DMS53 treated with DMSO at 0.1 percent for 48 hours (cell line): ENCODE measurements around the gene PACRG.

Experiments used
- DNase-seq: peaks from one replicate; lab custom pipeline; 2025; ENCODE audit not compliant: unreplicated experiment; lab: John Stamatoyannopoulos, UW

Gene PACRG

GRCh38 chr6:163261361-163261760, 533.6 kb downstream of the PACRG start:
- DNase-seq = no peak

- no peak for DNase-seq
Measured at GRCh38 chr6:163262080-163262479, 534.3 kb downstream of the PACRG start.

GRCh38 chr6:163263196-163263595, 535.4 kb downstream of the PACRG start:
- DNase-seq = no peak

GRCh38 chr6:163263998-163264661, 536.4 kb downstream of the PACRG start:
- DNase-seq = no peak

- DNase-seq = no peak
Measured at GRCh38 chr6:163264662-163265035, 536.9 kb downstream of the PACRG start.

- DNase-seq = no peak
Measured at GRCh38 chr6:163281634-163282033, 553.9 kb downstream of the PACRG start.

- DNase-seq = no peak
Measured at GRCh38 chr6:163282672-163283071, 554.9 kb downstream of the PACRG start.

- DNase-seq = no peak
Measured at GRCh38 chr6:163284151-163284550, 556.4 kb downstream of the PACRG start.

GRCh38 chr6:163285691-163286090, 557.9 kb downstream of the PACRG start:
- no peak for DNase-seq

GRCh38 chr6:163287626-163288025, 559.9 kb downstream of the PACRG start:
- no peak for DNase-seq

- no peak for DNase-seq
Measured at GRCh38 chr6:163288066-163288465, 560.3 kb downstream of the PACRG start.

- no peak for DNase-seq
Measured at GRCh38 chr6:163288915-163289314, 561.1 kb downstream of the PACRG start.

- no peak for DNase-seq
Measured at GRCh38 chr6:163289447-163289846, 561.7 kb downstream of the PACRG start.

- no peak for DNase-seq
Measured at GRCh38 chr6:163290545-163291274, 562.9 kb downstream of the PACRG start.

- no peak for DNase-seq
Measured at GRCh38 chr6:163291622-163292021, 563.8 kb downstream of the PACRG start.

- DNase-seq = no peak
Measured at GRCh38 chr6:163293286-163293685, 565.5 kb downstream of the PACRG start.

GRCh38 chr6:163294734-163295133, 567.0 kb downstream of the PACRG start:
- no peak for DNase-seq

- DNase-seq = no peak
Measured at GRCh38 chr6:163296835-163297519, 569.2 kb downstream of the PACRG start.

GRCh38 chr6:163298079-163298830, 570.5 kb downstream of the PACRG start:
- no peak for DNase-seq

- no peak for DNase-seq
Measured at GRCh38 chr6:163300838-163301237, 573.1 kb downstream of the PACRG start.
